GM19099 (cell line): Measurements from ENCODE around the gene TRIO.

ENCODE experiments used
- POLR2A ChIP-seq: IDR thresholded peaks from 3 replicates; pipeline ENCODE4 v1.6.1; 2011; ENCODE audit warnings: low read depth; ENCODE audit not compliant: insufficient read length; ENCODE audit errors: extremely low read depth

TRIO gene

DNA sequence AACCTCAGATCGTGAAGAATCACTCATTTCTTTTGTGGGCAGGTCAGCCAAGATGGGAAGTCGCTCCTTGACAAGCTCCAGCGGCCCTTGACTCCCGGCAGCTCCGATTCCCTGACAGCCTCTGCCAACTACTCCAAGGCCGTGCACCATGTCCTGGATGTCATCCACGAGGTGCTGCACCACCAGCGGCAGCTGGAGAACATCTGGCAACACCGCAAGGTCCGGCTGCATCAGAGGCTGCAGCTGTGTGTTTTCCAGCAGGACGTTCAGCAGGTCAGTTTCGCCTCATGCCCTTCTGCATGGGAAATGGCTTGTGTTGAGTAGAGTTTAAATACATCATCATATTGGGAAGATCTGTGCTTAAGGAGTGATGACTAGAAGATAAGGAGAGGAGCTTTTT is 173.3 kb downstream of the TRIO start:
- no peak for TF ChIP-seq POLR2A

DNA sequence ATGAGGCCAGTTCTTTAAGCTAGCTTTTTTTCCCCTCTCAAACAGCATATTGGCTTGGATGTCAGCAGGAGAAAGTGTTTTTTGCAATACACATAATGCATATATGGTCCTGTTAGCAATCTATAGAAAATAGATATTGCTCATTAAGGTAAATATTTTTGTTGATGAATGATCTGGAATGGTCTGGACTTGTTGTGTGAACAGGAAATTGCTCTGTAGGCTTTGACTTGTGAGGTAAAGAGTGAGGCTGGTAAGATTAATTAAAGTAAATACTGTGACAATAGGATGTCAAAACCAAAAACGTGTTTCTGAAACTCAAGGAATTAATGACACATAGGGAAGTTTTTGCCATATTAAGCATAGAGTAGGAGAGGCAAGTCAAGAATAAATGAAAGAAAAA is 176.0 kb downstream of the TRIO start:
- no peak for TF ChIP-seq POLR2A

DNA sequence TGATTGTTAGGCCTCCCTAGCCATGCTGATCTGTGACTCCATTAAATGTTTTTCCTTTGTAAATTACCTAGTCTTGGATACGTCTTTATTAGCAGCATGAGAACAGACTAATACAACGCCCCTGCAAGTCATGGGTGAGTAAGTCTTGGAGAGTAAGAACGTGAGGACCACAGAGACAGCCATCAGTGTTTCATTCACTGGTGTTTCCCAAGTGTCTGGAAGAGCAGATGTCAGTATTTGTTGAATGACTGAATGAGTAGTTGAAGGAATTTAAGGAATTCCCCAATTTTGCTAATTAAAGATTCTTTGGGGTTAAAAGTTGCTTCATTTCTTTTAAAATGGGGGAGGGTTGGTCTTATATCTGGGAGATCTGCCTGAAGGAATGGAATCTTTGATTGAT is 178.8 kb downstream of the TRIO start:
- TF ChIP-seq POLR2A: no peak

DNA sequence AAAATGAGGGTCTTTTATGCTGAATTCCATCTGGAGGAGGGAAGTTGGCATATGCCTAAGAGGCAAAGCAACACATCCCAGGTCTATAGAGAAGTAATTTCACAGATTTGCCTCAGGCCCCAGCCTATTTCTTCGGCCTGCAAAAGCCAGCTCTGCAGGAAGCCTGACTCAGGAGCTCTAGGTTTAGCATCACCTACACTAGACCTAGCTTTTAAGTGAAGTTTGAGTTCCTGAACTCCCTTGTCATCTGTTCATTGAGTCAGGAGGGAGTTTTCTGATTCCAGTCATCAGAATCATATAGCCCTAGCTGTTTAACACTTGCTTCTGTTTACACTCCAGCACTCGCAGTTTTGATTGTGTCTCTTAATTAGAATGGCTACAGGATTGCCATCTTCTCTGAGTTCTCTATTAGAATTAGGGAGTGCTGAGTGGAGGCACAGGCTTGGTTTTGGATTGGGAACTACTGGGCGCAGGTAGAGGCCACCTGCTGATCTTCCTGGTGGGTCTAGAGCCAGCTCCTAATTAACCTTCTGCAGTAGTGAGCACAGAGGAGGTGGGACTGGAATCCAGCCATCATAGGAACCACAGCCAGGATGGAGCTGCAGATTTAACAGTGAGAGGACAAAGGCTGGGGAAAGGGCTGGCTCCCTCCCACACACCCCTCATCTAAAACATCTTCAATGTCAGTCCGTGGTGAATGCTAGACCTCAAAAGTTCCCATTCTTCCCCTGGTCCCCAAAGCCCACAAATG is 179.5 kb downstream of the TRIO start:
- no peak for TF ChIP-seq POLR2A

DNA sequence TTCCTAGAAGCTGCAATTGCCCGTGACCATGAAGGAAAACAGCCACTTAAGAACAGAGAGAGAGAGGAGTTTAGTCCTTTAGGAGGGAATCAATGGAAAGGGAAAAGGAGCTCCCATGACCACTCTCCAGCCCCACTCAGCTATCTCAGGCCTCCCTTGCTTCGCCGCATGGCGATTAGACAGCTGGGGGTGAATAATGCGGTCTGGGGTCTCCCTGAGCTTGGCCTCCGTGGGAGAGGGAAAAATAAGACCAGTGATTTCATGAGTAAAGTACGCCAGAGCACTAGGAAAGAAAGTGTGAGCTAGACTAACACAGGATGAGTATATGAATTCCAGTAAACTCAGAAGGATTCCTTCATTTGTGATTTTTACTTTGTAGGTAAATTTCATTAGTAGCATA is 180.3 kb downstream of the TRIO start:
- TF ChIP-seq POLR2A: no peak

DNA sequence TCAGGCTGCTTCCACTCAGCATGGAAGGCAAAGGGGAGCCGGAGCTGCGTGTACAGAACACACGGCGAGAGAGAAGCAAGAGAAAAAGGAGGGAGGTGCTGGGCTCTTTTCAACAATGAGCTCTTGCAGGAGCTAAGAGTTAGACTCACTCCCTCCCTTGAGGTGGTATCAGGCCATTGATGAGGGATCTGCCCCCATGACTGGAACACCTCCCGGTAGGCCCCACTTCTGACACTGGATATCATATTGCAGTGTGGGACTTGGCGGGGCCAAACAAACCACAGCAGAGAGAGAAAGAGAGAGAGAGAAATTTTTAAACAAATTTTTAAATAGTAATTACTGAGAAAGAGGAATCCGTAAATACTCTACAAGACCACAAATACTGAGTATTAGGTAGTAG is 182.2 kb downstream of the TRIO start:
- TF ChIP-seq POLR2A: no peak

DNA sequence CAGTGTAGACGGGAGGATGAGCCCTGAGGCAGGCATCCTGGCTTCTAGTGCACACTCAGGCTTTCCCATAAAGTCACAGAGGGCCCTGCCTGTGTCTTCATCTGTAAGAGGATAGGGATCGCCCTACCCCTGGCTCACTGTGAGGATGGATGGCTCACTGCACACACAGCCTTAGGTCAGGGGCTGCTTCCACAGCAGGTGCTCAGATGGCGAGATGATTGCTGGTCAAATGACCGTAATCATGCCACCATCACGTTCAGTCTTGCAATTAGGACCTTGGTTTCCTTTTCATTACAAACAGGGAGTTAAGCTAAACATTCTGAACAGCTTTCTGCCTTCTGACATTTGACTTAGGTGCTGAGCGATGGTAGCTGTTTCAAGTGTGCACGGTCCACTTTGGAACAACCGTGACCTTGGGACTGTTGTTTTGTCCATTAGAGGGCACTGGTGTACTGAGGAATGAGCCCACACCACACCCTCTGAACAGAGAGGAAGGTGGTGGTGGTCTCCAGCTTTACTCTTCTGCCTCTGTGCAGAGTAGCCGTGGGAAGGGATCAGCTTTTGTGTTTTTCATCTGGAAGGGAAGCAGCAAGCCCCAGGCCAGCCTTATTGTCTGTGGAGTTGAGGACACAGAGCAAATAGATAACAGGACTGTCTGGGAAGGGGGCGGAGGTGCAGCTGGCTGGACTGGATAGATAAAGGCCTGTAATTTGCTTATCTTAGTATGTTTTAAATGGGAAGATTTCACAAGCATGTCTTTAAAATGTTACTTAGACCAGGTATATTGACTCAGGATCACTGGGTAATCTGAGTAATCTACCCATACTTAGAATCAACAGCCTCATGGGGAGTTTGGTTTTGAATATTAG is 183.1 kb downstream of the TRIO start:
- TF ChIP-seq POLR2A: no peak

DNA sequence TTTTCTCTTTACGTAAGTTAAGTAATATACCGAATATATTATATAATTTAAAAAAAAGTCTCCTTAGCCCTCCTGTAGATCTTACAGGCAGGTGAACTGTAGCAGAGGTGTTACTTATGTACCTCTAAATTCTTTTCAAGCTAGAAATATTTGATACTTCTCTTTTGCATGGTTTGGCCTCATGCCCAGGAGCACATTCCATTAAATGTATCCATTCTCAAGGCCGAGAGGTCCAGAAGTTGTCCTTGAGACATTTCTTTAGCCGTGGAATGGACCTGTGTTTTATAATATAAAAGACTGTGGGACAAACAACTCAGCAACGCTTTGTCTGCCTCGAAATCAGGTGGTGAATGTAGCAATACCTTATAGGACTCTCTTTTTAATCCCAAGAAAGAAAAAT is 184.5 kb downstream of the TRIO start:
- no peak for TF ChIP-seq POLR2A

DNA sequence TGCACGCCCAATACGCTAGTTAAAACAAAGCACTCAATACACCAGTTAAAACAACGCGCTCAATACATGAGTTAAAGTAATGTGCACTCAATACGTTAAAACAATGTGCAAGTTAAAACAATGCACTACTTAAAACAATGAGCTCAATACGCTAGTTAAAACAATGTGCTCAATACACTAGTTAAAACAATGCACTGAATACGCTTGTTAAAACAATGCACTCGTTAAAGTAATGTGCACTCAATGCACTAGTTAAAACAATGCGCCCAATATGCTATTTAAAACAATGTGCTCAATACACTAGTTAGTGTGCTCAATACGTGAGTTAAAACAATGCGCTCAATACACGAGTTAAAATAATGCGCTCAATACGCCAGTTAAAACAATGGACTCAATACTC is 185.0 kb downstream of the TRIO start:
- TF ChIP-seq POLR2A: no peak

DNA sequence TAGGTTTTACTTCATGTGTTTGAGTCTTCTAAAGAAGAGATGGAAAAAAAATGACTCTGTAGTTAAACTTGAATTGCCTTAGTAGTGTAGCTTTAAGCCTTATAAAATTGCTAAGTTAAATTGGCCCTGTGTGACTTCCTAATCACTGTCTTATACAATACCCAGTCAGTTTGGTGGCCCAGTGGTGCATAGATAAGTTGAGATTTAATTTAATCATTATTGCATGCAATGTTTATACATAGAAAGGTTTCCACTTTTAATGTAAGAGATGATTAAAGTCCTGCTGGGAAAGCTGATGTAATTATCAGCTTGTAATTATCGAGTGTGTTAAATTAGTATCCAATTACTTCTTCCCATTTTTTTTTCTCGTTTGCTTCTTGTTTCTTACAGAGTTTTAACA is 187.1 kb downstream of the TRIO start:
- no peak for TF ChIP-seq POLR2A

DNA sequence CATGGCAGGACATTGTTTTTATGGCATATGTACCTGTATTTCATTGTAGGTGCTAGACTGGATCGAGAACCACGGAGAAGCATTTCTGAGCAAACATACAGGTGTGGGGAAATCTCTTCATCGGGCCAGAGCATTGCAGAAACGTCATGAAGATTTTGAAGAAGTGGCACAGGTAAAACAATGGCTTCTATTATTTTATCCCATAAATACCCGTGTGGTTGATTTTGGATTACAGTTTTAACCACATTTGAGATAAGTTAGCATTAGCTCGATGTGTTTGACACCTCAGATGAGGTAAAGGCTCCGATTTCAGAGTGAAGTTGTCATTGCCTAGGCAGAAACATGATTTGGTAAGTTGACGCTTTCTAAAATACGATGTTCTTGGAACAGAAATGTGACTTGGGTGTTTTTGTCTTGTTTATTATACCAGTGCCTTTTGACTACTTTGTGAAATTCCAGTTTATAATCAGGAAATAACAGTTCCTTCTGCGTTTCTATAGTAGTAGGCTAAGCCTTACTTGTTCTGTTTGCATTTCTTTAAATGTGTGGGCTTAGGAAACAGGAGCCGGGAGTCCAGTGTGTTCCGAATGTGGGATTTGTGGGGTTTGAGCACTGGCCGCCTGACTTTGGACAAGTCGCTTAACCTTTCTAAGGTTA is 187.7 kb downstream of the TRIO start:
- no peak for TF ChIP-seq POLR2A

DNA sequence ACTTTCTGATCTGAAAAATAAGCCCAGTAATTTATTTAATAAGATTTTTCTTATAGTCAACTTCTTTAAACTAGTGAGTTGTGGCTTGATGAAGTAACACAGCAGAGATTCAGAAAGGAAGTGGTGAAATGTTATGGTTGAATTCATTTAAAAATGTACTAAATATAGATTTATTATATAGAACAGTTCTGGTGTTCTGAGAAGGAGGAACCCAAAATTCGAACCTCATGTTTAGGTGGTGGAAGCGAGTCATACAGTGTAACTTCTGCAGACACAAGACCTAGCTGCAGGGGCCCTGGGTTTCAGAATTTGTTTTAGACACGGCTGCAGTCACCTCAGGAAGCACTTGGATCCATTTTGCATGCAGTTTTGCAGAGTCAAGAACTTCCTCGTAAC is 188.2 kb downstream of the TRIO start:
- TF ChIP-seq POLR2A: no peak

DNA sequence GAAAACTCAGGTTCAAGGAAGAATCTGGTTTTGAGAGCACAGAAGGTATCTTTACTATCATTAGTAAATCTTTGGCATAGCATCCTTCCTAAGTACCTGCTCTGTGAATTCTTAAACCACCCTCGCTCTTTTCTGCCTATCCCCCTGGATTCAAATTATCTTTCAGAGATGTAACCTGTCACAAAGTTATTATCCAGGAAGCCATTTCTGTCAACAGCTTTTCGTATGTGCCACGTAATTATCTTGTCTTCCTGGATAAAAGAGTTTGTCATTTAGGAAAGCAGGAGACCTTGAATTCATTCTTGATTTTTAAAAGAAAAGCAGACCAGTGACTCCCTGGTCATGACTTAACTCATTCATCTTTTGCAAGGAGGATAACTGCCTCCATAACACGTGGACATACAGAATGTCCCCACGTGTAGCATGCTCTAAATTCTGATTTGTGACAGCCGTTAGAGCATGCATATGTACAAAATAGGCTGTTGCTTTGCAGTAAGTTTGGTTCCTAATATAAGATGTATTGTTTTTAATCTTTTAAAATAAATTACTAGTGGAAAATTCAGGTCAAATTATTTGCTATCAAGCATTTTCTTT is 189.0 kb downstream of the TRIO start:
- no peak for TF ChIP-seq POLR2A

DNA sequence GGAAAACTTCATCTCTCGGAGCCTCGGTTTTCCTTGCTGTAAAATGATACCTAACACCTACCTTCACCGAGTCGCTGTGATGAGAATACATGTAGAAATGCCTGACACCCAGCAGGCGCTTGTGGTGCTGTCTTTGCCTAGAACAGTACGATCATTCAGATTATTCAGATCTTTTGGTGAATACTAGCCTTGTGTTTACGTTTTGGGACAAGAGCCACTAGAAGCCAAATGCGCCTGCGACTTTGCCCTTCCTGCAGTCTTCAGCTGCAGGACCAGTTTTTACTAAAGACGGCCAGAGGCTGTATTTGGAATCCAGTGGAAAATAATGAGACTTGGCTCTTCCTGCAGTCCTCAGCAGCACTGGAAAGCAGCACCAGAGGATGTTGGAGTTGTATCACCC is 189.6 kb downstream of the TRIO start:
- TF ChIP-seq POLR2A: no peak

DNA sequence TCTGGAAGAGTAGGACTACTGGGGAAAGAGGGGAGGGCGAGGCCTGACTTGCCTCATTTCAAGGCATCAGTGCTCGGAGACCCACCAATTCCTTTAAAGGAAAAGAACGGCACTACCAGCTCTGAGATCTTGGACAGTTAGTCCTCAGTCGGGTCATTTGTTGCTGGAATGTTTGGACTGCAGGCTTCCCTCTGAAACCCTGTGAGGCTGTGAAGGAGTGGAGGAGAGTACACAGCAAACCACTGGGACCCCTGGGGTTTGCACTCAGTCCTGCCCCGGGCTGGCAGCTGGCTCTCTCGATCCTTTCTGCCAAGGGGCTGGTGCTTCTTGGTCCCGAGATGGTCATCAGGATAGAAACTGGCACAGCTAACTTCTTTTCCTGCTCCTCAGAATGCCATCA is 194.5 kb downstream of the TRIO start:
- TF ChIP-seq POLR2A: no peak
